ENCODE measurements around the gene BAHCC1.

GRCh38 chr17:81376946-81377714, 18.1 kb upstream of the BAHCC1 start:
- TF ChIP-seq CTCF (IDR thresholded peaks at IDR 0.05; ENCODE audit: low read length) (no peak), EZH2 (optimal IDR thresholded peaks at IDR 0.05; ENCODE audit: low read depth, low read length) (no peak)
